HG03196 (cell line): ENCODE results near the gene TBCE.
"Not testable (repeated sequence)": the region's sequence is repeated elsewhere in the genome, so short reads cannot be mapped to it uniquely, and the experiment has no call there.

Experiments
- ATAC-seq: cut with Tn5 transposase; IDR thresholded peaks from one replicate; pipeline ENCODE4 v1.9.1; 2021; ENCODE audit not compliant: unreplicated experiment

TBCE gene

DNA sequence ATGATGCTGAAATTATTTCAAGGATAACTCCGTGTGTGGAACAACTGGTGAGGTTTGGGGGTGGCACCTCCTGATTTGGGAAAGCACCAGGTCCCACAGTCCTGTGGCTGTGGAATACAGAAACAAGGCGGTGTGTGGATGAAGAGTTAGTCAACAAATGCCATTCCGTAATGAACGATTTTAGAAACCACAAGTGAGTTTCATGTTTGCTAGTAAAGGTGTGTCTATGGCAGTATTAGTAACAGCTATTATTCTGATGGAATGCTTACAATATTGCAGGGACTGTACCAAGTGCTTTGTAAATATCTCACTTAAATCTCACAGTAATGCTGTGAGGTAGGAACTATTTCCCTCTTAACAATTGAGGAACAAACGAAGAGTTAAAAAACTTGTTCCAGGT lies 83.2 kb downstream of the TBCE start:
- no peak for ATAC-seq

- no peak for ATAC-seq
These were observed 83.8 kb downstream of the TBCE start for GRCh38 chr1:235450886-235451483.

- no peak for ATAC-seq
These were observed 86.8 kb downstream of the TBCE start for GRCh38 chr1:235454021-235454420.

GRCh38 chr1:235455097-235455496 lies 87.9 kb downstream of the TBCE start:
- ATAC-seq, result no peak

- no peak for ATAC-seq
These were observed 88.6 kb downstream of the TBCE start for GRCh38 chr1:235455823-235456222.

DNA sequence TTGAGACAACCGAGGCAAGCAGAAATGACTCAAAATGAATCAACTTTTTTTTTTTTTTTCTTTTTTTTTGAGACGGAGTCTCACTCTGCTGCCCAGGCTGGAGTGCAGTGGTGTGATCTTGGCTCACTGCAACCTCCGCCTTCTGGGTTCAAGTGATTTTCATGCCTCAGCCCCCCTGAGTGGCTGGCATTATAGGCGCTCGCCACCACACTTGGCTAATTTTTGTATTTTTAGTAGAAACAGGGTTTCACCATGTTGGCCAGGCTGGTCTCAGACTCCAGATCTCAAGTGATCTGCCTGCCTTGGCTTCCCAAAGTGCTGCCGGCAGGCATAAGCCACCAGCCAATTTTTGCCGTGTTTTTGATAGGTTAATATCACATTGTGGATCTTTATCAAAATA lies 90.6 kb downstream of the TBCE start:
- ATAC-seq, result not testable (repeated sequence)

- no peak for ATAC-seq
These were observed 93.5 kb downstream of the TBCE start for GRCh38 chr1:235460770-235461169.

GRCh38 chr1:235461954-235462353 lies 94.7 kb downstream of the TBCE start:
- ATAC-seq, result no peak

DNA sequence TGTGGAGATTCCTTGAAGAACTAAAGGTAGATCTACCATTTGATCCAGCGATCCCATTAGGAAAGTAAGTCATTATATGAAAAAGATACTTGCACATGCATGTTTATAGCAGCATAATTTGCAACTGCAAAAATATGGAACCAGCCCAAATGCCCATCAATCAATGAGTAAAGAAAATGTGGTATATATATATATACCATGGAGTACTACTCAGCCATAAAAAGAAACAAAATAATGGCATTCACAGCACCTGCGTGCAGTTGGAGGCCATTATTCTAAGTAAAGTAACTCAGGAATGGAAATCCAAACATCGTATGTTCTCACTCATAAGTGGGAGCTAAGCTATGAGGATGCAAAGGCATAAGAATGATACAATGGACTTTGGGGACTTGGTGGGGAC lies 95.6 kb downstream of the TBCE start:
- not testable (repeated sequence) for ATAC-seq

GRCh38 chr1:235465066-235465465 lies 97.8 kb downstream of the TBCE start:
- ATAC-seq, result no peak

- ATAC-seq, result no peak
These were observed 100.8 kb downstream of the TBCE start for GRCh38 chr1:235468004-235468403.

DNA sequence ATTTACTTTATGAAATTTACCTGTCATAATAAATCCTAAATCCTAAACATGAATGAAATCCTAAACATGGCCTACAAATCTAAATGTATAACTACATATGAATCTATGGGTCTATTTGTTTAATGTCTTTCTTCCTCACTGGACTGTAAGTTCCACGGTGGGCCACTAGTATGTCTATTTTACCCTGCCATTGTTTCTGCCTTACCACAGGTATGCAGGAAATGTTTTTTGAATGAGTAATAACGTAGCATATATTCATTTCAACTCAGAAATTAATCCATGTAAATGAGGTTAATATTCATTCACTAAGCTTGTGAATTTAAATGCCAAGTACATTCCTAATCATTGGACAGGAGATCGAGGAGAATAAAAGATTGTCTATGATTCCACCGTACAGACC lies 101.7 kb downstream of the TBCE start:
- no peak for ATAC-seq

DNA sequence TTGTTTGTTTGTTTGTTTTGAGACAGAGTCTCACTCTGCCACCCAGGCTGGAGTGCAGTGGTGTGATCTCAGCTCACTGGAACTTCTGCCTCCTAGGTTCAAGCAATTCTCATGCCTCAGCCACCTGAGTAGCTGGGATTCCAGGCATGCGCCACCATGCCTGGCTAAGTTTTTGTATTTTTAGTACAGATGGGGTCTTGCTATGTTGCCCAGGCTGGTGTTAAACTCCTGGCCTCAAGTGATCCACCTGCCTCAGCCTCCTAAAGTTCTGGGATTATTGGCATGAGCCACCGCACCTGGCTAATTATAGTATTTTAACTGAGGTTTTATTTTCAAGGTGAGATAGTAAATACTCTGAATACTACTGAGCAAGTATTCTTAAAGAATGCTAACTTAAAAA lies 102.7 kb downstream of the TBCE start:
- ATAC-seq, result not testable (repeated sequence)

DNA sequence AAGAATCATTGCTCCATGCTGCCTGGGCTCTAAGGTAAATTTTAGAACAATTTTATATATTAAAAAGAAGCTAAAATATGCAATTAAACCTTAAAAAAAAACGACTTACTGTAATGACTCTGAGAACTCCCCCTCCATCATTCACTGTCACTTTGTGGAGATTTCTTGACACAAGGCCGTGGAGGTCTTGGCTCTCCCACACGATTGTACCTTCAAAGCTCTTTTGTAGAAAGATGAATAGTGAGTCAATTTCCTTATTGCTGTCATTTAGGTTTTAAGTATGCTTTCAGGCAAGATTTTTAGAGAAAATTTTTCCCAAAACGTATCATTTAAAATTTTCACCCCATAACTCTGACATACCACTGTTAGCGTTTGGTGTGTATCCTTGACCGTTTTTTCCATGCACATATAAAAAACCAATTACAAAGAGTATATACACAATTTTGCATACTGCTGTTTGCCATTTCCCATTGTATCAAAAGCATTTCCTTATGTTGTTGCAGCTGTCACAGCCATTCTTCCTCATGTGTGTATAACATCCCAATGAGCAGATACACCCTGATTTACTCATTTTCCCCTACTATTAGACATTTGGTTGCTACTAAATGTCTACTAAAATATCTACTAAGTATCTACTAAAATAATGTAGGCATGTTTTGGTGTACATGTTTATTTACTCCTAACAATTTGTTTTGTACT lies 103.7 kb downstream of the TBCE start:
- ATAC-seq, result no peak

- no peak for ATAC-seq
These were observed 106.6 kb downstream of the TBCE start for GRCh38 chr1:235473806-235474205.

- ATAC-seq, result no peak
These were observed 115.9 kb downstream of the TBCE start for GRCh38 chr1:235483090-235483489.

GRCh38 chr1:235485558-235485957 lies 118.3 kb downstream of the TBCE start:
- ATAC-seq, result no peak

- ATAC-seq, result no peak
These were observed 119.1 kb downstream of the TBCE start for GRCh38 chr1:235486321-235486720.

- ATAC-seq, result no peak
These were observed 124.4 kb downstream of the TBCE start for GRCh38 chr1:235491644-235492043.

DNA sequence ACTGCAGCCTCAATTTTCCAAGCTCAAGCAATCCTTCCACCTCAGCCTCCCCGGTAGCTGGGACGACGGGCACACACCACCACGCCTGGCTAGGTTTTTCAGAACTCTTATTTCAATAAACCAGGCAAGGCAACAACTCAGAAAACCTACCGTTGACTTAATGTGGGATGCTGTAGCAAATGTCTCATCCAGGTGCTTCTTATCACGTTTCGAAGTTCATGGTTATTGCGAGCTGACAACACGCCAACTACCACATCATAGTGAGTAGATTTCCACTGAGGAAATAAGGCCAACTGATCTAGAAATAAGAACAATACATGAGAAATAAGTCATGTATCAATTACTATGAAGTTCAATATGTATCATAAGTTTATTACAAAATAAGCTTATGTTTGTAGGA lies 127.3 kb downstream of the TBCE start:
- no peak for ATAC-seq

DNA sequence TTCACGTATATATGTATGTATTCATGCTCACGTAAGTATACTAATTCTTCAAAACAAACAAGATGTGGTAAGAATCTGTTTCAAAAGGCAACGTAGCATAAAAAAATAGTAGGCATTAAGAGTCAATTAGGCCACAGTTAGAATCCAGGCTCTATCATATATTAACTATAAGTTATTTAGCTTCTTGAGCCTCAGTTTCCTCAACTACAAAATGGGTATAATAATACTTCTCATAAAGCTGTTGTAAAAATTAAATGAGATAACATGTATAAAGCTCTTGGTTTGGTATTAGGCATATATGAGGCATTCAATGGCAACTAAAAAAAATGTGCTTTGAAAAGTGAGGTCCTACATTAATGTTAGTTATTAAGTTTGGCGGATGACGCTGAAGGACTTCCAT lies 127.8 kb downstream of the TBCE start:
- ATAC-seq, result no peak

DNA sequence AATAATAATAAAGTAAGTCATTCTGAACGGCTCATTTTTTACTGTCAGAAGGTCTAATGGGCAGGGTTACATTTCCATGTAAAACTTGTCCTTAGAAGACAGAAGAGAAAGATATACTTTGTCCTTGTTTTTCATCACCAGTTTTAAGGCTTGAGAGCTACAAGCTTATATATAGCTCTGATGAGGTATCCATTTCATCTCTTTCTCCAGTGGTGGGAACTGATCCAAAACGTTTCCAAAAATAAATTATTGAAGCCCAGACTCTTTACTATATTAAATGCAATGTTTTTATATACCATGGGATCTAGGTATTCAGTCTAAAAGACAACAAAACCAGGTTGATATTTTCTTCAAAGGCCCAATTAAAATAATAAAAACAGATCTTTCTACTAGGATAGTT lies 128.3 kb downstream of the TBCE start:
- ATAC-seq, result no peak

DNA sequence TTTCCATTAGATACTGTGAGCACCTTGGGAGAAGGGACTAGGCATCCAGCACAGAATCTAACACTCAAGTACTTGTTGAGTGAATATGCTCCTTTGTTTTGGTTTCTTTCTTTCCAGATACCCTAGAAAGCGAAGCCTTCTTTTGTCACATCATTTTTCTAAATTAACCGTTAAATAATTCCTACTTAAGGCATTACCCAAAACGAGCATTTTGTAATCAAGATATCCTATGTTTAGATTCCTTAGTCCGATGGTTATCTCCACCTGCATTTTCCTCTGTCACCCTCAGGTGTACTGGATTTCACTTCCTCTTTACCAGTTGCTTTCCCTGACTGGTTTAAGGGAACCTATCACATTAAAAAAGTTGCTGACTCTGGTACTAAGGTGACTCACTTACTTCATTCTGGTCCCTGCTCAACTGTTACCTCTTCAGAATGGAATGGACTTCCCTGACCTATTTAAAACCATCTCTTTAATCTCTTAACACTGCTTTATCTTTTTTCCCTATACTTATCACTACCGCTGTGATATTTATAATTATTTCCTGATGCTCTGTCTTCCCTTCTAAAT lies 133.8 kb downstream of the TBCE start:
- no peak for ATAC-seq
